Measurements from ENCODE around the gene NHSL1.

NHSL1 gene

GRCh38 chr6:138422861-138423260, 76.4 kb downstream of the NHSL1 start:
- no peak for ATAC-seq

- no peak for ATAC-seq
Observed at GRCh38 chr6:138421608-138422007, 77.7 kb downstream of the NHSL1 start.

- ATAC-seq = no peak
Observed at GRCh38 chr6:138421089-138421488, 78.2 kb downstream of the NHSL1 start.

- ATAC-seq = no peak
Observed at GRCh38 chr6:138420356-138420755, 78.9 kb downstream of the NHSL1 start.

- ATAC-seq = no peak
Observed at GRCh38 chr6:138419766-138420165, 79.5 kb downstream of the NHSL1 start.

- no peak for ATAC-seq
Observed at GRCh38 chr6:138418118-138418742, 81.1 kb downstream of the NHSL1 start.

- ATAC-seq = no peak
Observed at GRCh38 chr6:138417493-138418117, 81.7 kb downstream of the NHSL1 start.

- ATAC-seq = no peak
Observed at GRCh38 chr6:138416206-138416605, 83.1 kb downstream of the NHSL1 start.

- ATAC-seq = no peak
Observed at GRCh38 chr6:138415125-138415524, 84.2 kb downstream of the NHSL1 start.

- peak; percentile 81 to 83 for ATAC-seq
Observed at GRCh38 chr6:138410972-138411880, 88.1 kb downstream of the NHSL1 start.

- no peak for ATAC-seq
Observed at GRCh38 chr6:138410048-138410735, 89.1 kb downstream of the NHSL1 start.

- no peak for ATAC-seq
Observed at GRCh38 chr6:138406443-138406842, 92.9 kb downstream of the NHSL1 start.

- ATAC-seq = no peak
Observed at GRCh38 chr6:138405816-138406413, 93.4 kb downstream of the NHSL1 start.

GRCh38 chr6:138404666-138405337, 94.5 kb downstream of the NHSL1 start:
- peak; percentile 5 to 8 for ATAC-seq

- peak; percentile 91 to 92 for ATAC-seq
Observed at GRCh38 chr6:138403801-138404665, 95.3 kb downstream of the NHSL1 start, which contains the start of gene HEBP2. TSS of gene HEBP2 (plus strand) at chr6:138404223. CDS start at chr6:138404496, 273 bp downstream.

- ATAC-seq = peak; percentile 7 to 18
Observed at GRCh38 chr6:138403324-138403800, 95.9 kb downstream of the NHSL1 start.

GRCh38 chr6:138402838-138403187, 96.5 kb downstream of the NHSL1 start:
- ATAC-seq = no peak

- no peak for ATAC-seq
Observed at GRCh38 chr6:138401960-138402837, 97.1 kb downstream of the NHSL1 start.

GRCh38 chr6:138400326-138400725, 99.0 kb downstream of the NHSL1 start:
- no peak for ATAC-seq

All from activated CD4-positive, CD25-positive, alpha-beta regulatory T cell treated with anti-CD3 and anti-CD28 coated beads, Interleukin-2, amount 50 U/mL, for 24 hours (primary cell).